WI38 (cell line): ENCODE results near the gene TAAR9.
"Not testable (repeated sequence)": the region's sequence is repeated elsewhere in the genome, so short reads cannot be mapped to it uniquely, and the experiment has no call there.

Experiments used
- H3K4me3 ChIP-seq: 2 replicates; pipeline ENCODE4 v1.5.1; 2011; ENCODE audit warnings: low read depth, mild to moderate bottlenecking, control low read depth, low read length
- CTCF ChIP-seq: IDR thresholded peaks from 2 replicates; pipeline ENCODE4 v1.5.1; 2012; ENCODE audit warnings: low read depth, mild to moderate bottlenecking, control low read depth, low read length

The TAAR9 gene

GRCh38 chr6:132515386-132515785, 22.7 kb upstream of the TAAR9 start:
- H3K4me3 ChIP-seq: no peak overlapping the region

GRCh38 chr6:132520953-132521352, 17.1 kb upstream of the TAAR9 start:
- no peak overlapping the region for H3K4me3 ChIP-seq
- TF ChIP-seq CTCF: no peak

More at GRCh38 chr6:132515386-132515785, 22.7 kb upstream of the TAAR9 start:
- TF ChIP-seq CTCF: no peak

- no peak for TF ChIP-seq CTCF
- H3K4me3 ChIP-seq: no peak overlapping the region
These were observed 13.4 kb upstream of the TAAR9 start for GRCh38 chr6:132524646-132525045.

GRCh38 chr6:132525866-132526265, 12.2 kb upstream of the TAAR9 start:
- no peak overlapping the region for H3K4me3 ChIP-seq
- TF ChIP-seq CTCF: no peak

GRCh38 chr6:132526461-132526860, 11.6 kb upstream of the TAAR9 start:
- no peak for TF ChIP-seq CTCF
- no peak overlapping the region for H3K4me3 ChIP-seq

GRCh38 chr6:132527791-132528190, 10.3 kb upstream of the TAAR9 start:
- no peak for TF ChIP-seq CTCF
- no peak overlapping the region for H3K4me3 ChIP-seq

GRCh38 chr6:132530293-132530974, 7.6 kb upstream of the TAAR9 start:
- peak; percentile 58 for TF ChIP-seq CTCF
- H3K4me3 ChIP-seq: no peak overlapping the region

GRCh38 chr6:132534546-132534945, 3.5 kb upstream of the TAAR9 start:
- H3K4me3 ChIP-seq: not testable (repeated sequence)
